DMS153 treated with DMSO at 0.1 percent for 48 hours (cell line): ENCODE data around the gene NCKAP5.

ENCODE experiments used
- DNase-seq: peaks from one replicate; lab custom pipeline; 2025; ENCODE audit not compliant: unreplicated experiment; lab: John Stamatoyannopoulos, UW

The NCKAP5 gene

DNA sequence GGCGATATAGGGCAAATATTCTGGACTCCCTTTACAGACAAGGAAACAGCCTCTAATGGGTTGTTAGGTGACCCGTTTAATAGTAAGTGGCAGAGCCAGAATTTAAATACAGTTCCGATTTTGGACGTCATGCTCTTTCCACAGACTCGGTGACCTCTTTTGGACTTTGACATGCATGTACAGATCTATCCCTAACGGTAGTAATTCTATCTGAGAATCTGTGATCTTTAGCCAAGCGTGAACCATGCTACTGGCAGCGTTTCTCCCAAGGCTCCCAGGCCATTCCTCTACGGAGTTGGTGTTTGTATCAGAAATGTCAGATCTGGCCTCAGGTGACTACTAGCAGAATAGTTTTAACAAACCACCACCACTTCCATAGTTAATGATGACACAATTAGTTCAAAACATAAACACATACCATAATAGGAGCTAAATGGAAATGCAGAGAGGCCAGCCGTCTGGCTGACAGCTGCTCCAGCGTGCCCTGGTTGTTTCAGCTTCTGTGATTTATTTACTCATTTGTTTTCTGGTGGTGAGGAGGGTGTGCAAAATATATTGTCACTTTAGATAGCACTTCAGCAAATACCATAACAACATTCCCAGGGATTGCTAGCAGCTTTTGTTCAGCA is 593.7 kb downstream of the NCKAP5 start:
- no peak for DNase-seq

DNA sequence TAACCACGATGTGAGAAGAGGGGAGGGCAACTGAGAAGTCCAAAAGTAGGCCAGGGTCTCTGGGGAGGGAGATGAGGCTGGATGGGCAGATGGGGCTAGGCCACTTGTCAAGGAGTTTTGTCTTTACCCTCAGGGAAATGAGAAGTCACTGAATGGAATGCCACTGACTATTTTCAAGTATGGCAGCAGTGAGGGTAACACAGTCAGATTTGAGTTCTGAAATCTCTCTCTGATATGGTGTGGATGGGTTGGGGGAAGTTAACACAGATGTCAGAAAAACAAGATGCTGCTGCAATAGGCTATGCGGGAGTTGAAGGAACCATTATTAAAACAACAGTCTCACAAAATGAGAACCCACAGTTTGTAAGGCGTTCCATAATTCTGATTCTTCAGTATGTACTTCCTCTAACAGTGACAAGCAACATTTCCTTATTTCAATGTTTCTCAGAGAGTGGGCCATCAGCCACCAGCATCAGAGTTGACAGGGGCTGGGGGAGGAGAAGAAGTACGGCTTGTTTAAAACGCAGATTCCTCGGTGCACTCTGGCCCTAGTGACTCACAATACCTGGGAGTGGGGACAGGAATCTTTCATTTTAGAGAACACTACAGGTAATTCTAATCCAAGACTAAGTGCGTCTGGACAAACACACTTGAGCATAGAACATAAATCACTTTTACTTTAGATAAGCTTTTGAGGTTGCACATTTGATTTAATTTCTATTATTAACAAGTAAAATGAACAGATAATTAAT is 596.8 kb downstream of the NCKAP5 start:
- no peak for DNase-seq

DNA sequence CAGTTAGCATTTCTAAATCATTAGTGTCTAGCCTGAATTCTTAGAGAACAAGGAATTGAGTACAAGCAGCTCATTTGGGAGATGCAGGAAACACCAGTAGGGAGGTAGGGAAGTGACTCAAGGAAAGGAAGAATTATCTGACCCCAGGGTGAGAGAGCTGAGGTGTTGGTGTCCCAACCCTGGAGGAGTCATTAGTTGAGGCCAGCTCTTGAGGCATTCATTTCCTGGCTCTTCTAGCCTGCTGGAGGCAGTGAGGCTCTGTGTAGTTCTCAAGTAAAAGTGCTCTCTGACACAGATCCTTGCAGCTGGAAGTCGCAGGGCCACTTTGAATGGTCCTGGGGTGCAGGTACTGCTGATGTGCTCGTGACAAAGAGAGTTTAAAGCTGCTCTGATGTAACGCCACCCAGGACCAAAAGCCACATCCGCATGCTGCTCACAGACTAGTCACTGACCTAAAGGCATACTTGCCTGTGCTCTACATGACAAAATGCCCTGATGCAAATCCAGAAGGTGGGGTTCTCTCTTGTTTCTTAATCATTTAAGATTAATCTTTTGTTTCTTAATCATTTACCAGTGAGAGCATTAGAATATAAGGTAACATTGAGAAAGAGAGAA is 598.8 kb downstream of the NCKAP5 start:
- no peak for DNase-seq

DNA sequence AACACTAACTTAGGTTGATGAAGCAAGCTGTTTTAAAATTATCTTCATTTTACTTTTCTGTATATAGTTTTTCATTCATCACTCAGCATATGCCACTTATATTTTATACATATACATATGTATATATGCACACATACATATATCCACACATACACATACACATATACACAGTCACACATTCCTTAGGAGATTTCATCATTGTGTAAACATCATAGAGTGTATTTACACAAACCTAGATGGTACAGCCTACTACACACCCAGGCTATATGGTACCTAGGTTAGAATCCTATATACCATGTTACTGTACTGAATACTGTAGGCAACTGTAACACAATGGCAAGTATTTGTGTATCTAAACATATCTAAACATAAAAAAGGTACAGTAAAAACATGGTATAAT is 602.8 kb downstream of the NCKAP5 start:
- DNase-seq = no peak

DNA sequence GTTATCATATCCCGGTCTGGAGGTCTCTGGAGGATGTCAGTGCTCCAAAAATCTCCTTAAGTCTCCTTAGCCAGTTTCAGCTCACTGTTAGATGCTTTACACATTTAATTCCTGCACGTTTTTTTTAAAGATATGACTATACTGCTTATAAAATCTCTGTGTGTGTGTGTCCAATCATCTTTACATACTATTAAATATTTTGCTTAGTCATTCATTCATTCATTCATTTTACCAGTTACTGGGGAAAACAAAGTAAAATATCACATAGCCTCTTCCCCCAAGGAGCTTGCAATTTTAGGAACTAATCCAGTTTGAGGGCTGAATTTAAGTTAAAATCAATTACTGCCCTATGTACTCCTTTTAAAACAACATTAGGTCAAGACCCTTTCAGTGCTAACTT is 605.1 kb downstream of the NCKAP5 start:
- no peak for DNase-seq

DNA sequence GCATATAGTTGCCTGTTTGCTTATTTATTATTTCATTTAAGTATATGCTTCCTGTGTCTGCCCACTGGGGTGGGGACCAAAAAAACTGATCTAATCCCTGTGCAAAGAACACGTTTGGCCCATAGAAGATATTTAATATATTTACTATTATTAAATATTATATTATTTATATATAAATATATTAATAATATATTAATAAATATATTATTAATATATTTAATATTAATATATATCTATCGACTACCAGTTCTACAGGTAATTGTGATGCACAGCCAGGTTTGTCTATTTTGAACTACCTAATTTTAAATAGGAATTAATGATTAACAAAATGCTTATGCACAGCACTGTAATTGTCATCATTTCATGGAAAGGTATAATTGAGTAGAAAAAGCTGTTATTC is 609.4 kb downstream of the NCKAP5 start:
- DNase-seq = no peak

DNA sequence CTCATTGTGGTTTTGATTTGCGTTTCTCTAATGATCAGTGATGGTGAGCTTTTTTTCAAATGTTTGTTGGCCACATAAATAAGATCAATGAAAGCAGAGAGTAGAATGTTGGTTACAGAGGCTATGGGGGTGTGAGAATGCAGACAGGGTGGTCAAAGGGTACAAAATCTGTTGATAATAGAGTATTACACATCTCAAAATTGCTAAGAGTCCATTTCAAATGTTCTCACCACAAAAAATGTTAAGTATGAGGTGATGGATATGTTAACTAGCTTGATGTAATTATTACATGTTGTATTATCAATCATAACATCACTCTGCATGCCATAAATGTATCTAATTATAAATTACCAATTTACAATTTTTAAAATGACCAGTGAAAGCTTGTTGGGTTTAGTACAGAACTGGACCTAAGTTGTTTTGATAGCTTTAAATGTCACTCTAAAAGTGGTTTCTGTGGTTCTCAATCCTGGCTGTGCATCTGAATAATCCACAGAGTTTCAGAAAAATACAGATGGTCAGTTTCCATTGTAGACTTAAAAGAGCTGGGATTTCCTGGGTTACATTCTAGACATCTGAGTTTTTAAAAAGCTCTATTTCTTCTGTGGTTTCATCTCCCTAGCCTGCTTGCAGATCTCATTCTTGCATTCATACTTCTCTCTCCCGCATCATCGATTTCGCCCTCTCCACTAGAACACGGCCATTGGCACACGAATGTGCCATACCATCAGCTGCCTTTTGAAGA is 612.2 kb downstream of the NCKAP5 start:
- no peak for DNase-seq

DNA sequence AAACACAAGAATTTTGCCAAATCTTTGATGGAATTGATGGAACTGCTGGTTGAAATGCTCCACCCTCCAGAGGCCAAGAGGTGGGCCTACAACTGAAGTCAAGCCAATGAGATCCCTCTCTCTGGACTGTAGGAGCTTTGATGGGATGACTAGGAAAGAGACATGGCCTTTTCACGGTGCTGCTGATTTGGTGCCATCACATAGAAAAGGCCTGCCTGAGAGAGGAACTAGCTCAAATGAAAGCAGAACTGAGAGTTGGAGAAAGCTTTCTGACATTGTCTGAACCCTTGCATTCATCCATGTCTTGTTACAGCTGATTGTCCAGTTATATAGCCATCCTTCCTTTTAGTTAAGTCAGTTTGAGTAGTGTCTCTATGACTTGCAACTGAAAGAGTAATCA is 614.5 kb downstream of the NCKAP5 start:
- no peak for DNase-seq

DNA sequence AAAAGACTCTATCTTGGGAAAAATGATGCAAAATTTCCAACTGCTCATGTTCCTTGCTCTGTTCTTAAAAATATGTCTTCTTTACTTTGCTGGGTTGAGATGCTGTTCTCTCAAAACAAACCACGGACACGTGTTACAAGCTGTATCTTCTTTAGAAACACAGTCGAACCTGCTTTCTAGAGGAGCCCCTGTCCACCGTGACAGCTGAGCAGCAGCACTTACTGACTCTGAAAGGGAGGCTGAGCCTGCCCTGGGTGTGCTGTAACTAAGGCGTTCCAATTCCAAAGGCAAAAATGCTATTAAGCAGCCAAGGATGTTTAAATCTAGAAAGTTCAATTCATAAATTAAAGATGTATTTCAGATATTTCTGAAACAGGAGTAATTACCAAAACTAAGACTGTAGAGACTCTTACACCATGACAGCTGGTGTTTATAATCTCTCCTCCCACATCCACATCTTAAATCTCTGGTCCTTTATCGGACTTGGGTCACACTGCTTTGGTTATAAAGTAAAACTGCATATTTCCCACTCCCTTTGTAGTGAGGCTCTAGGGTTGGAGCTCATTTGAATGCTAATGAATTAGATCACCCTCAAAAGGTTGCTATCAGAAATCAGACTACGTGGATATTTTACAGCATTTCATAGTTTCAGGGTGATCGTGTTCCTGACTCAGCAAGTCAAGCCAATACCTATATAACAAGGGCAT is 617.1 kb downstream of the NCKAP5 start:
- no peak for DNase-seq

DNA sequence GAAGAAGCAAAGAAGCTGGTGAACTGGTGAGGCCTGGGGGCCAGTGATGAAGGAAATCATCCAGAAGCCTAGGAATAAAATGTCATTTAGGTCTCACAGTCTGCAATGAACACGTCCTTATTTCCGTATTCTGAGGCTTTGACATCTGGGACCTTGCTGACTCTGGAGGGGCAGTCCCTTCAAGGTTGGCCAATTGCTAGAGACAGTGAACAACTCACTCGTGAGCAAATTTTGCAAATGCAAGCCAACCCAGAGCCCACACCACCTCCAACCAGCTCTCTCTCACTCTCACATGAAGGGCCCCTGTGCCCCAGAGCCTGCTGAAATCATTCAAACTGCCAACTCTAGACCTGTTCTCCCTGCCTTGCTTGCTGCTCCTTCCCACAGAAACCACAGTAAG is 619.2 kb downstream of the NCKAP5 start:
- no peak for DNase-seq

DNA sequence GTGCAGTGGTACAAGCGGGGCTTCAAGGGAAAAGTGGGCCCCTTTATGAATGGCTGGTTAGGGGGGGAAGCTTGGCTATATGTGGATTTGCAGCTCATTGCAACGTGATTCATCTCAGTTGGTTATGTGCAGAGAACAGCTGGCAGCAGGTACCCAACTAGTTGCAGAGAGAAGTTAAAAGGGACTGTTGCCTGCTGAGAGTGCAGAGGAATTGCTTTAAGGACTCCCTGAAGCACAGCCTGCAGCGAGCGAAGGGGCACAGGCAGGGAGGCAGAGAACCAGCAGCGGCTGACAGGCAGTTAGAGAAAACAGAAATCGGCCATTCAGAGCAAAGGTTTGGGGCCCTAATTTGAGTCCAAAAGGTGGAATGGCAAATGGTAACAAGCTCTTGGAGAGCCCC is 620.1 kb downstream of the NCKAP5 start:
- DNase-seq = no peak

DNA sequence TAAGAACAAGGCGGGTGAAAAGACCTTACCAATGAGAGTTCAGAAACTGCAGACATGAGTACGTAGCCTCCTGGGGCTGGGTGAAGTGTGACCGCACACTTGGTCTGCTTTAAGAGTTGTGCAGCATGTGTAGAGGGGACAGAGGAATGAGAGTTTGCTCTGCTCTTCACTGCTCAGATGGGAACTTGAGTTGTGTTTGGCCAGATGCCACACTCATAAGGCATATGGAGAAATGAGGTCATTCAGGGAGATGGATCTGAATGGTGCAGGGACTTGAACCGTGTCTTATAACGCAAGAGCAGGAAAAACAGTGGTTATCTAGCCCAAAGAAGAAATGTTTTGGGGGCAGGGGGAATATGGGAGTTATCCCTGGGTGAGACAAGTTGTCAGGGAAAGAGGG is 624.4 kb downstream of the NCKAP5 start:
- no peak for DNase-seq

DNA sequence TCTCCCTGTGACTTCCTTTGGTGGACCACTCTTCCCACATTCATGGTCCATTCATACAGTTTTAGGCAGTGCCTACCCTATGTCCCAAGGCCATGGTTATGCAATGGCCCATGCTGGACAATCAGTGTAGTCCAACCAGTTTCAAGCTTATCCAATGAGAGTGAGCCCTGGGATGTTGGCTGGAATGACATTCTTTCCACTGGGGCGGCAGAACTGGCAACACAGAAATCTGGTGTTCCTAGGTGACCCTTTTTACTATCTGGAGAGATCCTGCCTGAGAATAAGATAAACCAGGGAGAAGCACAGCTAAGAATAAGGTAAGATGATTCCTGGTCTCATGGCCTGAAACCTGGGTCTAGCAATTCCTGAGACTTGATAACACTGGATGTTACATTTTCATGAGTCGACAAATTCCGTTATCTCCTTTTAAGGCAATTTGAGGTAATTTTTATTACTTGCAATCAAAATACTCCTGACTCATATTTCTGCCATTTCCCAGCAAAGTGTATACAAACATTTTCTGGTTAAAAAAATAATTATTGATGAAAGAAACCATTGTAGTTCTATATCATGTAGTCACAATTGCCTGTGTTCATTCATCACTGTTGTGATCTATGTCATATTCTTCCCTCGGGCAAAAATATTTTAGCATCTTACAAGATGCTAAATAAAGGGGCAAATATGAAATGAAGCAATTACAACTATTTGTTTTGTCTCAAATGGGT is 626.8 kb downstream of the NCKAP5 start:
- DNase-seq = no peak

DNA sequence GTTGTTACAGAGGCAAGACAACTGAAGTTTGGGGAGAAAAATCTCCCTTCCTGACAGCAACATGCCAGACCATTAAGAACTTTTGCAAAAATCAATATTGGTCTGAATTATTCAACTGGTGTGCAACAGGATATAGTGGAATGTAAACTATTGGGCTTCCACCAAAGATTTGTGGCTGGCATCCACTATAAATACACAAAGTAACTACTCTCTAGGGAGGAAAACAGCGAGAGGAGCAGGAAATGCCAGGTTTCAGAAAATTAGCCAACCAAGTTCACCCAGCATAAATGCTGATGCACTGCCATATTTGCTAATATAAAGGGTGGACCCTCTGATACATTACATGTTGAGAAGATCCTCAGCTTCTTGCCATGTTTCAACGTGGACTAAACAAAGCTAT is 630.6 kb downstream of the NCKAP5 start:
- DNase-seq = no peak

DNA sequence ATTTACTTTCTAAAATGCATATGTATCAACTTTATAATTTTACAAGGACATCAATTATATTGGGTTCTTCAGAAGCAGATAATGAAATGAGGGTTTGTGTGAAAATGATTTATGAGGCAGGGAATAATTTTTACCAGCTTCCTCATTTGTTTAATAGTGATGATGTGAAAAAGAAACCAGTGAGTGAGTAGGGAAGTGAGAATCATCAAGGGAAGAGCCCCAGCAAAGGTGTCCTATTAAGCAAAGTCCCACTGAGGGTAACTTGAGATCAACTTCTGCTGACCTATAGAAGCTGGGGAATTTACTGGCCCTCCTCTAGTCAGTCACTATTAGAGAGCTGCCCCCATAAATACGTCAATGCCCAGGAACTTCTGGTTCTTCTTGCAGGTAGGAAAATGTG is 631.5 kb downstream of the NCKAP5 start:
- DNase-seq = no peak

DNA sequence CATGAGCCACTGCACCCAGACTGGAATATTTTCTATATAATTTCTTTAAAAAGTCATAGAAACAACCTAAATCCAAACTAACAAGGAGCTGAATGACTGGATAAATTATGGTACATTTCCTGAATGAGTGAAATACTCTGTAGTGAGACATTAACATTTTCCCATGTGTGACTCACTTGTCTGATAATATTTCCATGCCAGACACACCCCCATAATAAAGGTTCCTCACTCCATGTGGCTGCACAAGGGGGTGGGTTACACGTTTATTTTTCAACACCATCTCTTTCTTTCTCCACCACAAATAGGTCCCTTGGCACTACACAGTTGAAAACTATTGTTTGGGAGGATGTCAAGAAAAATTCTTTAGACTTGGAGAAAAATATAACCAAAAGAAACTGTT is 632.0 kb downstream of the NCKAP5 start:
- no peak for DNase-seq

DNA sequence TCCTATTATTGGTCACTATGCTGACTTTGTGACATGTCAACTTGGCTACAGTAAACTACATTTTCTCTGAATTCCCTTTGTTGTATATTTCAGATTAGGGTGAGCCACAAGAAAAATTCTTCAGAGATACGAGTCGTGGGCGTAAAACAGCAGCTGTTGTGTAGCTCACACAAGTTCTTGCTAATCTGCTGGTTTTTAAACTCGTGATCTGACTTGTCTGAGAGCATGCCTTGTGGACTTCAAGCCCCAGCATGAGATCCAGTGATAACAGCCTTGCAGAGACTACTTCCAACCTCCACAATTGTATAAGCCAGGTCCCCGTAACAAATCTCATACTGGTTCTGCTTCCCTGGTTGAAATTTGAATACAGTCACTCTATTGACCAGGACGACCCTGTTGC is 638.5 kb downstream of the NCKAP5 start:
- no peak for DNase-seq

DNA sequence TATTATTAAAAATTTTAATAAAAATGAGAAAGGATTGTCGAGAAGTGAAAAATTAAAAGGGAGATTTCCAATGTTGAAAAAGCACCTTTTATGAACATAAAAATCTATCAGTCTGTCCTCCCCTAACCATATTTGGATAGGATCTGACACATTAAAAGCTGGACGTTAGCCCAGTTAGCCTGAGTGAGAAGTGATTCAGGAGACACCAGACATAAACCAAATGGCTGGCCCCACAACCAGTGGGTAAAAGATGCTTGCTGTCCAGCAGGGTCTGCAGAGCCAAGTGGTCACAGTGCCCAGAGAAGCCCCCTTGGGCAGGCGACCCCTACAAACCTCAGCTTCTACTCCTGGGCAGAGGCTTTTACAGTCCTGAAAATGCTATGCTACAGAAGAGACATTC is 644.5 kb downstream of the NCKAP5 start:
- no peak for DNase-seq

DNA sequence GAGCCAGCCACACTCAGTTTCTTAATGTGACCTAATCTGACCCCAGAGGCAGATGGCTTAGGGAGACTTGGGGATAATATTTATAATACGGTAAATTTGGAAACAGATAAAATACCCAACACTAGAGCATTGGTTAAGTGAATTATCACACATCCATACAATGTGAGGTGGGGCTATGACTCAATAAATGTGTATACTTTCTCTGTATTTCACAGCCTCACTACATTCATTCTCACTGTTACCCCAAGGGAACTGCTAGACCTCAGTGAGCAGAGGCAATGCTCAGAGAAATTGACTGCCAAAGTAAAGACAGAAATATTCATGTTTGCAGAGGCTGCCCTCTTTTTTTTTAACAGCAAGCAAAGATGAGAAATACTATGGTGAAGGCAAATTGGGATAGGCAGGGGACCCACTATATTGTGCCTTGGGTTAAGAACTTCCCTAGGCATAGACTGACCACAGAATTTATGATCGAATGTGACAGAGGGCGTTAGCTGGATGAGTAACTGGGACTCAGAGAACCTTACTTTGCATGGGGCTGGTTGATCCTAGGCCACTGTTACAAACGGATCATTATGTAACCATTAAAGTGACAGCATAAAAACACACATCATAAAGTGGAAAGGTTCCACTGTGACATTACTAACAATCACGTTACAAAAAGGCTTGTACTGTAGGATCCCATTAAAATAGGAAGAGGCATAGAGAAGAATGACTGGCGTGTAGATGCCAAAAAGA is 652.3 kb downstream of the NCKAP5 start:
- DNase-seq = no peak
